ENCODE data around the gene RASA3.

The RASA3 gene

GRCh38 chr13:114034481-114034891 lies 97.9 kb downstream of the RASA3 start:
- no peak for DNase-seq (ENCODE audit: low read depth in 2 of 2)

- no peak for DNase-seq (ENCODE audit: low read depth in 2 of 2)
Measured at GRCh38 chr13:114033541-114034315, 98.7 kb downstream of the RASA3 start.

DNA sequence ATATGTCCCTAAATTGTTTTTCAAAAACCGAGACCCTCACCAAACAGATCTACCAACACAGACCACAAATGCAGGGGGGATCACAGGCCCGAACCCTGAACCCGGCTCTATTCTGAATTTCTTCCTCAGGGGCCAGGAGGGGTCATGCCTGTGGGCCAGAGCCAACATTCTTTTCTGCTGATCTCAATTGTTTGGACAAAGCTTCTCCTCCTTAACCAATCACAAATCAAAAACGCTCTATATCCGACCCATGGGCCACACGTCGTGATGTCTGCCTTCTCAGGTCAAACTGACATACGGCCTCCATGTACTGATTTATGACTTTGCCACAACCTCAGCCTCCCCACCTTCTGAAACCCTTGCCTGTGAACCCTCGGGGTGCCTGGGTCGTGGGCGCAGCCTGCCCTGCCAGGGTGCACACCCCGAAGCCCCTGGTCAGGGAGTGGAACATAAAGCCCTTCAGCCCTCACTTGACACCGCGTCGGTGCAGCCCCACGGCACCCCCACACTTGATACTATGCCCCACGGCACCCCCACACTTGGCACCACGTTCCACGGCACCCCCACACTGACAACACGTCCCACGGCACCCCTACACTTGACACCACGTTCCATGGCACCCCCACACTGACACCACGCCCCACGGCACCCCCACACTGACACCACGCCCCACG lies 100.2 kb downstream of the RASA3 start:
- DNase-seq (ENCODE audit: low read depth in 2 of 2), result no peak

DNA sequence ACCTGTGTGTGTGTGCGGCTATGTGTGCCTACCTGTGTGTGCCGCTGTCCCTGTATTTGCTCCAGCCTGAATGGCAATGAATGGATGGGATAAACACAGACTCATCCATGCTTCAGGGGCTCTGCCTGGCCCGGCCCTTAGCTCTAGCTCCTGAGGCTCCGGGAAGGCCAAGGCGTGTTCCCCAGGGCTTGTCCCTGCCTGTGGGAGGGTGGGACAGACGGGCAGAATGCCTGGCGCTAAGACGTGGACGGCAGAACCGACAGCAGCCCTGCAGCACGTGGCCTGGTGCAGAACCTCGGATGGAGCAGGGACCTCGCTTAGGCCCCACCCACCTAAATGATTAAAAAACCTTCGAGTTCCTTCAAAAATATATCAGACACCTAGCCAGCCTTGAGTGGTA lies 100.8 kb downstream of the RASA3 start:
- DNase-seq (ENCODE audit: low read depth in 2 of 2), result no peak

GRCh38 chr13:114030666-114031610 lies 101.5 kb downstream of the RASA3 start:
- DNase-seq (ENCODE audit: low read depth in 2 of 2), result no peak

DNA sequence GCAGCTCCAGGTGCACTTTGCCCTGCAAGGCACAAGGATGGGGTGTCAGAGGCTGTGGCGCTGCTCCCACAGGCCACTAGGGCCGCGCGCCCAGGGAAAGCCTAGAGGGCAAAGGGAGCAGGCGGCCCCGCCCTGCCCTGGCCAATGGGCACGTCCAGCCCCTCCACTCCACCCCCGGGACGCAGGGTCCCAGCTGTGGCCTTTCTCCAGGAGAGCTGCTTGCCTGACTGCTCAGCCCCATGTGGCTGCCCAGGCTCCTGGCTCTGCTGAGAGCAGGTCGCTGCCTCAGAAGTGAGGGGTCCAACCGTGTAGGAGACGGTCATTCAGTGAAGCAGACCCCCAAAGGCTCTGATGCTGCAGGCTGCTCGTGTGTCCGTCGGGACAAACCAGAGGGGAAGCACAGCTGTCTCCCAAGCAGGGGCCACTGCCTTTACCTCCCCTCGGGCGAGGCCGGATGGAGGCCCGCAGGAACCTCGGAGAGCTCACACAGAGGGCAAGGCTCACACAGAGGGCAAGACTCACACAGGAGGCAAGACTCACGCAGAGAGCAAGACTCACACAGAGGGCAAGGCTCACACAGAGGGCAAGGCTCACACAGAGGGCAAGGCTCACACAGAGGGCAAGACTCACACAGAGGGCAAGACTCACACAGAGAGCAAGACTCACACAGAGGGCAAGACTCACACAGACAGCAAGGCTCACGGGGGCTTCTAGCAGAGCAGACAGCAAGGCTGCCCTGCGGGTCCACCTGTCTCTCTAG lies 102.4 kb downstream of the RASA3 start:
- DNase-seq (ENCODE audit: low read depth in 2 of 2), result no peak

- DNase-seq (ENCODE audit: low read depth in 2 of 2), result no peak
Measured at GRCh38 chr13:114027826-114028225, 104.6 kb downstream of the RASA3 start.

DNA sequence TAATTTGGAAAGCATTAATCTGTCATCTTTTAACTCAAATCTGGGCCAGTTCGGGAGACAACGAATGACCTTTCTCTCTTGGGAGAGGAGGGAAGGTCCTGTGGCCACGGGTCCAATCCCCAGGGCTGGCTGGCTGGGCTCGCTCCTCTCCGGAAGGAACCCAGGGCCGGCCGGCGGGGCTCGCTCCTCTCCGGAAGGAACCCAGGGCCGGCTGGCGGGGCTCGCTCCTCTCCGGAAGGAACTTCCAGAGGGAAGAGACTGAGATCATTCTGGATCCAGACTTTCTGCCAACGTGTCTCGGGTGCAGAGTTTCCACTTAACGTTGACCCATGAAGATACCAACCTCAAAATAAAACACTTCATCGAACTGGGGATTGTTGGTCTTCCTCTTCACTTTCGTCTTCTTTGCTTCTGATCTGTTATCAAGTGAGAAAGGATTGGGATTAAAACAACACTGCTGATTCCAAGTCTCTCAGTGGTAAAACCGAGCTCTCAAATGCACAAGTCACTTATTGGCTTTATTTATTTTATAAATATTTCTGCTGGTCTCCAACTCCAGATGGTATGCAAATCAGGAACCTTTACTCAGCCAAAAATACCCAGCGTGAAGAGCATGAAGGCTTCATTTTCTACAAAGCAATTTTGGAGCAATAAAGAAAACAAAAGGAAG lies 105.2 kb downstream of the RASA3 start:
- DNase-seq (ENCODE audit: low read depth in 2 of 2), result no peak

- no peak for DNase-seq (ENCODE audit: low read depth in 2 of 2)
Measured at GRCh38 chr13:114026481-114026880, 105.9 kb downstream of the RASA3 start.

GRCh38 chr13:114025714-114026431 lies 106.5 kb downstream of the RASA3 start:
- DNase-seq (ENCODE audit: low read depth in 2 of 2), result no peak

GRCh38 chr13:114025405-114025713 lies 107.1 kb downstream of the RASA3 start:
- DNase-seq (ENCODE audit: low read depth in 2 of 2), result no peak

- DNase-seq (ENCODE audit: low read depth in 2 of 2), result no peak
Measured at GRCh38 chr13:114024603-114025404, 107.6 kb downstream of the RASA3 start.

GRCh38 chr13:114023716-114024602 lies 108.5 kb downstream of the RASA3 start:
- DNase-seq (ENCODE audit: low read depth in 2 of 2), result no peak

- DNase-seq (ENCODE audit: low read depth in 2 of 2), result no peak
Measured at GRCh38 chr13:114022876-114023275, 109.5 kb downstream of the RASA3 start.

GRCh38 chr13:114022309-114022669 lies 110.1 kb downstream of the RASA3 start:
- DNase-seq (ENCODE audit: low read depth in 2 of 2), result no peak

GRCh38 chr13:114021464-114022308 lies 110.7 kb downstream of the RASA3 start:
- no peak for DNase-seq (ENCODE audit: low read depth in 2 of 2)

DNA sequence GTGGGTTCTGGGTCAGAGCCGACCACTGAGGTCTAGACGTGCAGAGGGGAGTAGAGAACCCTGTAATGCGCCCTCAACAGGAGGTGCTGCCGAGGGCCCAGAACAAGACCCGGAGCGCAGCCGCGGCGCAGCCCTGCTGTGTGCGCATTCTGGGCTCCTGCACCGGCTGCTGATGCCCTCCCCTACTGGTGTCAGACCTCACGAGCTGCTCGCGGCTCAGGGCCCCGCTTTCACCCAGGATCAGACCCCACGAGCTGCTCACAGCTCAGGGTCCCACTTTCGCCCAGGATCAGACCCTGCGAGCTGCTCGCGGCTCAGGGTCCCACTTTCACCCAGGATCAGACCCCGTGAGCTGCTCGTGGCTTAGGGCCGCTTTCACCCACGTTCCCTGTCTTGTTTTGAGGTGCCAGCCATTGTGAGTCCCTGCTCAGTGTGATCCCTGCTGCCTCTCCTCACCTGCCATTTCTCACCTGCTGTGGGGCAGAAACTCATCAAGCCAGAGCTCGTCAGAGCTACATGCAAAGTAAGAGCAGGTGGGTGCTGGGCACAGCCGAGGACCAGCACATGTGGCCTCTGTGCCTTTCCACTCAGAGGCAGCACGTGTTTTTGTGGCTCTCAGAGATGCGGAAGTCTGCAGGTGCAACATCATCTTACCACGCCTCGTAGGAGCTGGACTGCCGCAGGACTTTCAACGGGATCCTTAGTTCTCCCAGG lies 111.5 kb downstream of the RASA3 start:
- no peak for DNase-seq (ENCODE audit: low read depth in 2 of 2)

Data from stimulated activated CD4-positive, alpha-beta T cell treated with anti-CD3 and anti-CD28 coated beads, Interleukin-15, amount 100 ng/mL, for 48 hours (primary cell).